HG03175 (cell line): ENCODE results near the gene MRPL37.

Experiments
- ATAC-seq: cut with Tn5 transposase; IDR thresholded peaks from one replicate; pipeline ENCODE4 v1.9.1; 2021; ENCODE audit warnings: mild to moderate bottlenecking, moderate library complexity; ENCODE audit not compliant: unreplicated experiment

MRPL37 gene

DNA sequence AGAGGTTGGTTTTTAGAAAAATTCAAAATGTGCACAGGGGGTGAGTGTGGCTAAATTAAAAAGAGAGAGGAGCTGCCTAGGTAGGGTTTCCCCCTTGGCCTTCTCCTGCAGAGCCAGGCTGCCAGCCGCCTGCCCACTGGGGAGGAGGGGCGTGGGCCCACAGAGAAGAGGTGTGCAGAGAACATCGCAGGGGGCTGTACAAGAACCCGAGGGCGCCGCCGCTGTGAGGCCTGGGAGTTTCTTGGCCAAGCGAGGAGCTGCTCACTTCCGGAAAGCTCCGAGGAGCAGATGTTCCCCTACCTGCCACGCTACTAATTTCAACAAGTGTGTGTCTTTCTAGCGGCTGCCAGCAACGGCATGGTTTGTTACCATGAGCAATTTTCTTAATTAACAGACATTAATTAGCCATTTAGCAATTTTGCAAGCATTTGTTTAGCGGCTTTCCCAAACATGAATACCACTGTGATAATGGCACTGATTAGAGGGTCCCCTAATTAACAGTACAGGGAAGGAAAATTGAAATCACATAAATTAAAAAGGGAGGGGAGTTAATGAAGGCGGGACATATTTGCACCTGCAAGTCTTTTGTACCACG, 59.7 kb downstream of the MRPL37 start:
- no peak for ATAC-seq

DNA sequence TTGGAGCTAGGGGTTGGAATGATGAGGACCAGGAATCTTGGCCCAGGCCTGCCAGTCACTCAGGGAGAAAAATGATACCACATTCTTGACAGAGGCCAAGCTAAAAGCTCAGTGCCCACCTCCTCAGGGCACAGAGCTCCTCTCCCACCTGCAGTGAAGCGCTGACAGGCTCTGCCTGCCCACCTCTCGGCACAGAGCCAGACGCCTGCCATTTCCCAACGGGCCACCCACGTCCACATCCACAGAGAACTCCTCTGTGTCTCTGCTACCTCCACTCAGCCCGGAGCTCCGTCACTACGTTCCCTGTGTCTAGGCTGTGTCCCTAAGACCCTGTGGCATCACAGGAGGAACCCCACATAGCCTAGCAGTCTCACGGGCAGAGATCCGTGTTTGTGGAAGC, 60.8 kb downstream of the MRPL37 start:
- no peak for ATAC-seq

DNA sequence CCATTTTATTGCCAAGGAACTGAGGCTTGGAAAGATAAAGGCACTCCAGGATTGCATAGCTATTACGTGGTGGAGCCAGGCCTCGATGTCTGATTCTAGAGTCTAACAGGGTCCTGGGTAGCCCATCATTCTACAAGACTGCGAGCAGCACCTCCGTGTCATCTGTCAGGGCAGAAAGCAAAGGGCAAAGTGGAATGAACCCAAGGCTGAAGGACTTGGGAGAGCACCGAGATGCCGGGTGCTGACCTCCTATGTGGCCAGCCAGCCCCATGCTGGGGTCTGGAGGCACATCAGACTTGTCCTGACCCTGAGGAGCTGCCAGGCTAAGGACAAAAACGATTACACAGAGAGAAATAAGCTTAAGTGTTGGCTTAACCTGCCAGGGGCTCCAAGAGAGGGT, 62.3 kb downstream of the MRPL37 start:
- no peak for ATAC-seq

- ATAC-seq = no peak
These were observed 63.7 kb downstream of the MRPL37 start for GRCh38 chr1:54263601-54264226.

DNA sequence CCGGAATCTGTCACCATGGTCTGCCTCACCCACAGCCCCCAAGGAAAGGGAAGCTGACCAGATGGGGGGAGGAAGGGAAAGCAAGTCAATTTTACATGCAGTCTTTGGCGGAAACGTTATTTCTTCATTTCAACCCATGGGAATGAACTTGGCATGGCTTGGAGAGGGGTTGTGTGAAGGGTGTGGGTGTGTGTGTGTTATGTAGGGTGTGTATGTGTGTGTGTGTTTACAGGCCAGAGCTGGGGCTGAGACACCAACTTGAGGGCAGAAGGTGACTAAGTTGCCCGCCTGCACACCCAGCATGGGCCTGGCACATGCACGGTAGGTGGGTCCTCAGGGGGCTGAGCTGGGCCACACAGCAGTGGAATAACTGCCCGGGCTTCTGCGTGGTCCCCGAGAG, 65.2 kb downstream of the MRPL37 start:
- no peak for ATAC-seq

DNA sequence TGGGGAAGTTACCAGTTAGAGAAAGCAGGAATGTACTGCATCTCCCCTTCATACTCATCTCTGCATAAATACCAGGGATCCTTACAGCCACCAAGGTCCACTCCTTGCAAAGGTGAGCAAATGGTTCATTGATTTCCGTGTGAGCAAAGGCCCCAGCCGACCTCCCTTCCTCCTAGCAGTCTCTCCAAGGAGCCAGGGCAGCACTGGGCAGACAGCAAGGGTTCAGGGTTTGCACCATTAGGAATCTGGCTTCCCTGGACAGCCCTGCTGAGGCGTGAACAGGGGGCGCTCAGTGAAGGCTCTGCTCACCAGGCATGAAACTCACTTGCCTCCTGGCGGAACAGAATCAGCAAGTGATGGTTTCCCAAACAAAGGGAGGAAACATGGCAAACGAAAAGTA, 65.7 kb downstream of the MRPL37 start:
- no peak for ATAC-seq

DNA sequence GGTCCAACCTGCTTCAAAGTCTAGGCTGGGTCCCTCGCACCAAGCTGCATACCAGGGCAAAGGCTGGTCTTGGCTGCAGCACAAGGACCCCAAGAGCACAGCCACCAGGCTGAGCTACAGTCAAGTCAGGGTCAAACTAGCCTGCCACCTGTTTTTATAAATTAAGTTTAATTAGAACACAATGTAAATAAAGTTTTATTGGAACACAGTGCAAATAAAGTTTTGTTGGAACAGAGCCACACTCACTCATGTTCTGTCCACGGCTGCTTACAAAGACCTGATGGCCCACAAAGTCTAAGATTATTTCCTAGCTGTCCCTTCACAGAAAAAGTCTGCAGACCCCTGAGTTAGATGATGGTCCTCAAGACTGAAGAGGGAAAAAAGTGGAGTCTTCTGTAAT, 66.2 kb downstream of the MRPL37 start:
- no peak for ATAC-seq

DNA sequence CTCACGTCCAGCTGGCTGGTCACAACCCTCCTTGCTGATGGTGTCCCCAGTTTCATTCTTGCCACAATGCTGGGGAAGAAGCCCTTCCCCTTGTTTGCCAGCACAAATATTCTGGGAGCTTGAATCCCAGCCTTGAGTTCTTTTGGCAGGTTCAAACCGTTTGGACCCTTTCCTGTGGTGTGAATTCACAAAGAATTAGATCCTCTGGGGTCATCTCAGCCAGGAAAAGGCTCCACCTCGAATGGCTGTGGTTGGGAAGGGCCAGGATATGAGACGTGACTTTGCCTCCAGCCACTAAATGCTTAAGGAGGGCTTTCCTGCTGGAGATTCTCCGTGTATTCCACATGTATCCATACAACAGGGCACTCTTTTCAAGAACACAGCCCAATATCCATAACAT, 66.9 kb downstream of the MRPL37 start:
- no peak for ATAC-seq
